Subcutaneous adipose tissue (tissue), 4 donors: ENCODE results near the gene RIPOR3. TPM values are rescaled to one million over a fixed set of nuclear protein-coding genes. Genes with fewer than 3 reads are reported as not detected.

Source experiments
- CTCF ChIP-seq: fragments of 450-650 bp; IDR thresholded peaks from one replicate; pipeline ENCODE4 v1.5.1; 2016; ENCODE audit warnings: low read depth, mild to moderate bottlenecking, control low read depth, antibody characterized with exemption, moderate library complexity
- total RNA-seq, 4 donors: library from RNA; depleted of rRNA; stranded (reverse); fragments of >200 nt; gene quantifications; one replicate each; pipeline ENCODE4 v1.1.0, GENCODE V29; 2016

Gene RIPOR3
- total RNA-seq, 4 donors from 2014 or later: 8.8 to 63.0 (median 37.3) TPM

GRCh38 chr20:50572938-50573777 lies 118.2 kb downstream of the RIPOR3 start:
- TF ChIP-seq CTCF: no peak

- no peak for TF ChIP-seq CTCF
These were observed 119.9 kb downstream of the RIPOR3 start for GRCh38 chr20:50571466-50571865.

- TF ChIP-seq CTCF: no peak
These were observed 121.2 kb downstream of the RIPOR3 start for GRCh38 chr20:50569864-50570836.

- no peak for TF ChIP-seq CTCF
These were observed 122.8 kb downstream of the RIPOR3 start for GRCh38 chr20:50568549-50568942.

- no peak for TF ChIP-seq CTCF
These were observed 123.3 kb downstream of the RIPOR3 start for GRCh38 chr20:50567860-50568548.

- TF ChIP-seq CTCF: no peak
These were observed 125.5 kb downstream of the RIPOR3 start for GRCh38 chr20:50565871-50566270.

- TF ChIP-seq CTCF: no peak
These were observed 126.0 kb downstream of the RIPOR3 start for GRCh38 chr20:50565383-50565782.
